GM04504 (cell line): Measurements from ENCODE around the gene CENPO.
A peak's percentile ranks its signal among the peaks of the same experiment; 100 is the strongest.

Experiments
- DNase-seq: peaks from one replicate; pipeline ENCODE4 v3.0.0-alpha.2; 2012; ENCODE audit warnings: low read depth

Gene CENPO

GRCh38 chr2:24792874-24793760, at the start of gene CENPO, which contains the start of gene PTRHD1:
TSS of gene CENPO (plus strand) at chr2:24793425. CDS start at chr2:24793920, 495 bp downstream.
TSS of gene PTRHD1 (minus strand) at chr2:24793391. CDS start at chr2:24793377, 14 bp downstream.
- peak; percentile 92 for DNase-seq

DNA sequence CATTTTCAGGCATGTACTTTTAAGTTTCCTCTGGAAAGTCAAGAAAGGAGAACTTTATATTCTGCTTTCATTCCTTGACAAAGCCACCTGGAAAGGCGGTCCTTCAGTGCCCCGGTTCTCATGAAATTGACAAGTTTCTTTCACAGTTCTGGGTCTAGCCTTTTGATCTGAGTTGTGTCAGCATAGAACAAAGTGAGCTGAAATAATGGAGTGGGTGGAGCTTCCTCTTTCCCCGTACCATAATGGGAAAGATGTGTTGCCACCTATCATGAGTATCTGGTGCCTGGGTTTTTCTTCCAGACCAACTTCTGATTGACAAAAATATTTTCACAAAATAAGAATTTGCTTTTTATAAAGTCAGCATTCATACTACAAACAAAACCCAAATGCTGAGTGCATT, 49.3 kb upstream of the CENPO start:
- no peak for DNase-seq

DNA sequence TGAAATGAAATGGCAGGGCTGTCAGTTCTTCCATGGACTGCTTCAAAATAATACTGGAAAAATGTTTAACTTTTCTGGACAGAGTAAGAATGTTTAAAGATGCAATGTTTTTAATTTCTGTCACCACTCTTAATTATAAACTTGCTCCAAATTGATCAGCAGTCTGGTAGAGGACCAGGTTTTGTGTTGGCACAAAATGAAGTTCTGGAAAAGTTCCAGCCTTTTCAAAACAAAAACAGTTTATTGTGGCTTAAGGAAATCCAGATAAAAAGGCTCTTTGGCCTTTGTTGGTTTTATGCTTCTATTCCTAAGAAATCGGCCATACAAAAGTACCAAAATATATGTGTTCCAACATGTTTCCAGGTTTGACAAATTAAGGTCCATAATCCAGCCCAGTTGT, 48.9 kb upstream of the CENPO start:
- DNase-seq, result no peak

- DNase-seq, result no peak
These were observed 47.4 kb upstream of the CENPO start for GRCh38 chr2:24745825-24746224.

DNA sequence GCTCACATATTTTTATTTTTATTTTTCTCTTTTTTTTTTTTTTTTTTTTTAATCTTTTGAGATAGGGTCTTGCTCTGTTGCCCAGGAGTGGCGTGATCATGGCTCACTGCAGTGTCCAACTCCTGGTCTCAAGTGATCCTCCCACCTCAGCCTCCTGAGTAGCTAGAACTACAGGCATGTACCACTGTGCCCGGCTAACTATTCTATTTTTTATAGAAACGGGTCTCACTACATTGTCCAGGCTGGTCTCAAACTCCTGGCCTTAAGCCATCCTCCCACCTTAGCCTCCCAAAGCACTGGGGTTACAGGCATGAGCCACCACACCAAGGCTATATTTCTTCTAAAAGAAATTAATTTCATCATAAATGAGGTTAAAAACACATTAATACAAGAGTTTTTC, 45.9 kb upstream of the CENPO start:
- DNase-seq, result no peak

DNA sequence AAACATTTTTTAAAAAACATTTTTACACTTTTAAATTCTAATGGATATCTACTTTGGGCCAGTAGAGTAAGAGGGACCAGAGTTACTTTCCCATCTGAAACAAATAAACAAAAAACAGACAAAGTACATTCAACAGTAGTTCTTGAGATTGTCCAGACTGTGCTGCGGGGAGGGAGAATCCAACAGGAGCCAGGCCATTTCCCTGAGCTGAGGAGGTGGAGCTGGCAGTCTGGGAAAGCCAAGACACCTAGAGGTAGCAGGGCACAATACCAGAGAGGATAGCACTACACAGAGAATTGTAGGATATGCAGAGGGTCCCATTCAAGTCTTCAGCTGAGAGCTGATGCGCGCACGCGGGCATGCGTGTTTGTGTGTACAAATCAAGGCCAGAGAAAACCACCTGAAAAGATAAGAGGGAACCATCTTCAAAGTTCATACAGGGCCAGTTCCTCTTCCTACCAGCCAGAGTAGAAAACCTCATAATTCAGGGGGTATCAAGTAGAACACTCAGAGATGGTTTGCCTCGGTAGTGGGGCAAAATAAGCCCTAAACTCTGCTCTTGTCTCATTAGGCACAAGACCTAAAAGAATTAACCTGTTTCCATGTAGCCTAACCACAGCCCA, 44.0 kb upstream of the CENPO start:
- DNase-seq, result no peak

GRCh38 chr2:24754985-24755705, 38.1 kb upstream of the CENPO start:
- no peak for DNase-seq

DNA sequence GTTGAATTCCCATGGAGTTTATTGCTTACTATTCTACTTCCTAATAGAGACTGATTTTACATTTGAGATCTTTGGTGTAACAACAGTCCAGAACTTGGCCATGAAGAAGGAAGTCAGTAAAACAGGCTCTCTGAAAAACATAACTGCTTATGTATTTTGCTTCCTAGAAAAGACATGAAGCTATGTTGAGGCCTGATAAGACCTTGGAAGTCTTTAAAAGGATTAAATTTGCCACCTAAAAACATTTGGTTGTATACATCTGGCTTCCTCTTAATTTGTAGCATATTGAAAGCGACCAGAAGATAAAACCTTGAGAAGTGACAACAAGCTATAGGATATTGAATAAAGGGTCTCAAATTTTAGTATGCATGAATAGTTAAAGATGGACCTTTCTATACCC, 36.4 kb upstream of the CENPO start:
- no peak for DNase-seq

DNA sequence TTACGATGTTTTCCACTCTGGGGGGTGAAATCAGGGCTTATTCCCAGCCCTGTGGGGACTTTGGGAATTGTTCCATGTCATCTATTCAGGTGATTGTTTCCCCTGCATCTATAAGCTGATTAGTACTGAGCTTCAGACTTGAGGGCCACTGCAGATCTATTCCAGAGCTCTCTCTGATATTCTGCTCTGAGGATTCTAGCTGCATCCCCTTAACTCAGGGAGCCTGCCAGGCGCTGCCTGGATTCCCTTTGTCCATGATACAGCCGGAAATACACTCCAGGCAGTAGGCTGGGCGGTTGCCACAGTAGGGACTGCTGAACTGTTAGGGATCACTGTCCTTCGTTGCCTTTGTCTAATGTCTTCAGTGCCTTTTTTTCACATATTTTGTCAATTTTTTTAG, 31.4 kb upstream of the CENPO start:
- DNase-seq, result no peak

DNA sequence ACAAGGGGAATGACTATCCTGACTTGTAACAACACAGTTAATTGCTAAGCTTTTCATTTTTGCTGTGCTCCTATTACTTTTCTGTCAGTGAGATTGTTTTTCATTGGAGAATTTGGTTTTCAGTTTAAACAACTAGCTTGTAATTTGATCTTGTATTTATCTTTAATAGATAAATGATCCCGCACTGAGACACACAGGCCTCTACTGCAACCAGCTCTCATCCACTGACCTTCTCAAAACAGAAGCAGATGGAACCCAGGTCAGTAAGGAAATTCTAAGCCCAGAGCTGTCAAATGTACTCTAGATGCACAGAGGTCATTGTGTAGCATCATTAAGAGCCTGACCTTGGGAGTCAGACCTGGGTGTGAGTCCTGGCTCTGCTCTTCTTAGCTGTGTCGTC, 30.7 kb upstream of the CENPO start:
- DNase-seq, result no peak

GRCh38 chr2:24763843-24764242, 29.4 kb upstream of the CENPO start:
- no peak for DNase-seq

DNA sequence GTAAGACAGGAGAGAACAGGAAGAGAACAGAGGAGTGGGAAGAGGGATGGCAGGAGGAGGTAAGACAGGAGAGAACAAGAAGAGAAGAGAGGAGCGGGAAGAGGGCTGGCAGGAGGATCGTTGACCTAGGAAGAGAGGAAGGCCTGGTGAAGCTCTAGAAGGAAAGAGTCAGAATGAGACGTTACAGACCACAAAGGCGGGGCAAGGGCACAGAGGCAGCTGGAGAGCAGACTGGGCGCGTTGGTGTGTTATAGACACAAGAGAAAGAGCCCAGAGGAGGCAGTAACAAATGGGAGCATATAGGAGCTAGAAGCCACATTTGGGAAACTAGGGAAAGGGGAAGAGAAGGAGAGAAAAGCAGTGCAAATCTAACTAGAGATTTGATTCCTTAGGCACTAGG, 26.6 kb upstream of the CENPO start:
- DNase-seq, result no peak

GRCh38 chr2:24768013-24768412, 25.2 kb upstream of the CENPO start:
- no peak for DNase-seq

GRCh38 chr2:24768601-24769000, 24.6 kb upstream of the CENPO start:
- no peak for DNase-seq

DNA sequence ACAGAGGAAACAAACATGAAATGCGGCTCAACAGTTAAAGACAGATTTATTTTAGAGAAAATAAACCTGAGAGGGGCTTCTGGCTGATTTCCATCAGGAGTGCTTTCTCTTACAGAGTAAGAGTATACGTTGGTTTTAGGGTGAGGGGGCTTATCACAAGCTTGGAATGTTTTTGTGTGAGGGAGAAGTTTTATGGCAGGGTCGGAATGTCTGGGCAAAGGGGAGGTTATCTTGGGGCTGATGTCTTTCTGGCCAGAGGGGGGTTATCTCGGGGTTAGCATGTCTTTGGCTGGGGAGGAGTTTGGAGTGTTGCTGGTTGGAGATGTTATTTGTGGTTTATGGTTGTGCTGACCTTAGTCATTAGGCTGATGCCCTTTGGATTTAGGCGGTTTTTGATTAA, 22.2 kb upstream of the CENPO start:
- no peak for DNase-seq

DNA sequence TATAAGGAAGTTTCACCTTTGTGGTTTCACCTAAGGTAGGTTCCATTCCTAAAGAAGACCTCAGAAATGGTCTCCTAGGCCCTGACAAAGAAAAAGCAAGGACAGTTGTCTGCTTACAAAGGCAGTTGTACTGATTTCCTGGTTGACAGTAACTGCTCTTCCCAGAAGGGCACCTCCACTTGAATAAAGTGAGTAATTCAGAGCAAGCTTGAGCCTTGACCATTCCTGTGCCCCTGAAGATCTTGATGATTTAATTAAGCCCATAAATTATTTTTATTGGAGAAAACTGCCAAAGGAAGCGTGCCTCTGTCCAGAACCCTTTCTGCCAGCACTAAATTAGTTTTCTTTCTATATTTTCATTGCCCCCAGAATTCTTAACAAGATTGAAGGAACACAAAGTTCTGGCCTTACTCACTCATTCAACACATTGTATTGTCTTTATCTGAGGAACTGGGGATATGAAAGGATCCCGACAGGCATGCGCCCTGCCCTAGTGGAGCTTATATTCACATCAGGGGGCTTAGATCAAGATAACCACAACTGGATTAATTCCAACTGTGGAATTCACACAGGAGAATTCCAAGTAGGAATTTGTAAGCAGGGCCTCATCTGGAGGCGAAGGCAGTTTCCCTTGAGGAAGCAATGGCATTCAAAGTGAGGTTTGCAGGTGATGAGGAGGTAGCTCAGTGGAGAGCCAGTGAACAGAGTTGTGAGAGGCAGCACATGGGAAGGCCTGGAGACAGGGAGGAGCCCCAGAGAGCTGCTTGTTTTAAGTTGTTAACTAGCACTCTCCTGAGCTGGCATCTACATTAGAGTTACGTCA, 21.2 kb upstream of the CENPO start:
- DNase-seq, result no peak

DNA sequence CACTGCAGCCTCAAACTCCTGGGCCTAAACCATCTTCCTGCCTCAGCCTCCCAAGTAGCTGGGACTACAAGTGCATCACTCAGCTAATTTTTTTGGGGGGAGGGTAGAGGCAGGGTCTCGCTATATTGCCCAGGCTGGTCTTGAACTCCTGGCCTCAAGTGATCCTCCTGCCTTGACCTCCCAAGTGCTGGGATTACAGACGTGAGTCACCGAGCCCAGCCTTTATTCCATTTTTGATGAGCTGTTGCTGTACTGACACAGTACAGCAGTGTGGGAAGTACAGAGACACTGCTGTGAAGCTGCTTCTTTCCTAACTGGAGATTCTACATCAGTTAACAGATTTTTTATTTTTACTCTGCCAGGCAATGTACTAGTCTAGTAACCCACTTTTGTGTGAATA, 18.9 kb upstream of the CENPO start:
- DNase-seq, result no peak

- DNase-seq, result no peak
These were observed 14.1 kb upstream of the CENPO start for GRCh38 chr2:24779116-24779515.

DNA sequence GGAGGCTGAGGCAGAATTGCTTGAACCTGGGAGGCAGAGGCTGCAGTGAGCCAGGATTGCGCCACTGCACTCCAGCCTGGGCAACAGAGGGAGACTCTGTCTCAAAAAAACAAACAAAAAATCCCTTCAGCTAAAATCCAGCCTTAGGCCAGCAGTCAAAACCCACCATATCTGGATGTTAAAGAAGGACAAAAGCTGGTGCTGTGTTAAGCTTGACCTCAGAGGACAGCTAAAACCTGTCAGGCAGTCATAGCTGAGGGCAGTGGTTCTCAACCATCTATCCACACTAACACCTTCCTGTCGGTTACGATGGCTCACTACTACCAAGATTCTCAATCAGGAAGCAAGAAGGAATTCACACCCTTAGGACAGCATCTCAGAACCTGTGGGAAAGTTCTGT, 9.6 kb upstream of the CENPO start:
- DNase-seq, result no peak

GRCh38 chr2:24785671-24786321, 7.4 kb upstream of the CENPO start:
- DNase-seq, result no peak

DNA sequence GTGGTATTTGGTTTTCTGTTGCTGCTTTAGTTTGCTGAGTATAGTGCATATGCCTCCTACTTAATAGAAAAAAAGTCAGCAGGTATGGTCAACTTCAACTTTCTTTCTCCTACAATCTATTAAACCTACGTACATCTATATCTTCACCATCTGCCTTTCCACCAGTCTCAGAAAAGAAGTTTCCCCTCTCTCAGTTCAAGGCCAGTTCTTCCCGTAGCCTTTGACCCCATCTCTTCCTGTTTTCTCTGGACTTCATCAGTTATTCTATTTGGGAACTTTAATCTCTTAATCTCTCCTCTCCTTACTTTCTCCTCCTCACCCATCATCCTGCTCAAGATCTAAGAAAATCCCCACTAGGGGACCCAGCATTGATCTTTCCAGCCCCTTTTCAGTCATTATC, 5.7 kb upstream of the CENPO start:
- no peak for DNase-seq

DNA sequence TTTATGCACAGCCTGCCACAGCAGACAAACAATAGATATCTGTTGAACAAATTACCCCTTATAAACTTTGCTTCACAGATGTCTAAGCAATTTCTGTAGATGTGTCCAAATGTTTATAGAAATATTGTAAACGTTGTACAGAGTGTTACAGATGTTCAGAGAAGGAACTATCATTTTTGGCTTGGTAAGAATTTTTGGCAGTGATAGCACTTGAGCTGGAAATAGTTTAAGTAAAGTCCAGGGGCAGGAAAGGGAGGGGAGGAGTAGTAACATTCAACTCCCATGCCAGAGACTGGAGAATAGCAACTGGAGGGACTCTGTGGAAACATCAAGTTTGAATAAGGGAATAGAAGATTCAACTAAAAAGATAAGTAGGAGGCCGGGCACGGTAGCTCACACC, 4.4 kb upstream of the CENPO start:
- DNase-seq, result no peak
